Embryonic facial prominence (tissue), 1 donor: ENCODE measurements around the gene CLK2.
"Not testable (repeated sequence)": the region's sequence is repeated elsewhere in the genome, so short reads cannot be mapped to it uniquely, and the experiment has no call there.

Experiments
- DNase-seq: peaks from one replicate; pipeline ENCODE4 v3.0.0-alpha.2; 2016; ENCODE audit errors: extremely low spot score

The CLK2 gene

GRCh38 chr1:155267373-155267772 lies 5.9 kb downstream of the CLK2 start:
- no peak for DNase-seq

GRCh38 chr1:155266553-155266952 lies 6.8 kb downstream of the CLK2 start:
- DNase-seq = no peak

DNA sequence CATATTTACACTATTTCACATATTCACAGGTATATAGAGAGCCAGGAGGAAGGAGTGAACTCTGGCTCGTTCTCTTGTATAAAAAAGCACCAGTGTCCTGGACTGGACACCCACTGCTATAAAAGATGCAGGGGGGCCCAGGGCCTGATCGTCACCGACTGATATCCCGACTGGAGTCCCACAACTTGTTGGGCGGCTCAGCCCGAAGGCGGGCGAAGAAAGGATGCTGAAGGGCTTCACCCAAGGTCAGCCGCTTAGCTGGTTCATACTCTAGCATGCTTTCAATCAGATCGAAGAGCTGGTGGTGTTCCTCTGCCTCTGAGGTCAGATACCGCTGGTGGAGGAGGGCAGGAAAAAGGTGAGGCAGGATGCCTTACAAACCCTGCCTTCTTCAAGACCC lies 10.2 kb downstream of the CLK2 start:
- no peak for DNase-seq

DNA sequence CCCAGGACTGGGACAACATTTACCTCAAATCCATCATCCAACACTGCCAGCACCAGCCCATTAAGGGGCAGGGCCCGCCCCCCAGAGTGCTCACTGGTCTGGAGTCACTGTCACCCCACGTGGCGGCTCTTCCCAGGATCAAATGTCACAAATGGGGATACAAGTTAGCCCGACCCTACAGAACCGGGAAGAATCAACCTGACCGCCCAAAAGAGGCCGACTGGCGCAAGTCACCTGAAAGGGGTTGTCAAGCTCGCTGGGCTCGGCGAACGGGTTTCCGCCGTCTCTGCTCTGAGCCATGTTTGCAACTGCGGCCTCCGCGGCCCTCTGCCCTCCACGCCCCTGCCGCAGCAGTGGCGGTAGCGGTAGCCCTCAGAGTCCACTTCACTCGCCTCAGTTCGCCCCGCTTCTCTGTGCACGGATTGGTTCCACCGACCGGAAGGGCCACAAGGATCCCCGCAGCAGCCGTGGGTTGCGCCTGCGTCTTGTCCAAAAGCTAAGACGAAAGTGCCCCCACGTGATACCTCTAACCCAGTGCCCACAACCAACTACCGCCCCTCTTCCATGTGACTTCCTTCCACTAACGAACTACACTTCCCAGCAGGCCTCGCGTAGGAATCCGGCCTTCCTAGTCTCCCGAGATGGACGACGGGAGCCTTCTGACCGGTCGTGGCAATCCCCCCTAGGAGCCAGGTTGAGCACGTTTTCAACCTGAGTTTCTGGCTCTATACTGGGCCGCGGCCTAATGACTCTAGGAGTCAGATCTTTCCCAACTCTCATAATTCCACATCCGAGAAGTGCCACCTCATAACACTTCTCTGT lies 11.2 kb downstream of the CLK2 start, which contains the start of gene SCAMP3:
SCAMP3 (minus strand) TSS at position 509 of the 822 bp plus-strand sequence; CDS start at position 300, 209 bp downstream.
- peak; percentile 93 for DNase-seq

- no peak for DNase-seq
These were observed 11.8 kb downstream of the CLK2 start for GRCh38 chr1:155261493-155261851.

DNA sequence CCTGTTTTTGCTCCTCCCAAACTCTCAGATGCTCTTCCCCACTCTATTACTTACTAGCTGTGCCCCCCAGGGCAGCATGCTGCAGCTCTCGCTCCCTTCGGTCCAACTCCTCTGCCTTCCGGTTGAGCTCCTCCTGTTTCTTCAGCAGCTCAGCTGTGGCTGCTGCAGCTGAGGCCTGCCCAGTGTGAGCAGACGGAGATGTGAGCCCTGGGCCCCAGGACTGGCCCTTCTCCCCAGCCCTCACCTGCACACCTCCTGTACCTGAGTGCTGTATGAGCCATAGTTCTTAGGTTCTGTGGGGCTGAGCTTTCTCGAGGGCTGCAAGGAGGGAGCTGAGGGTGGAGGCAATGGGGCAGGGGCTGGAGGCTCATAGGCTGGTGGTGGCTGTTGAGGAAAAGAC lies 13.0 kb downstream of the CLK2 start:
- no peak for DNase-seq

DNA sequence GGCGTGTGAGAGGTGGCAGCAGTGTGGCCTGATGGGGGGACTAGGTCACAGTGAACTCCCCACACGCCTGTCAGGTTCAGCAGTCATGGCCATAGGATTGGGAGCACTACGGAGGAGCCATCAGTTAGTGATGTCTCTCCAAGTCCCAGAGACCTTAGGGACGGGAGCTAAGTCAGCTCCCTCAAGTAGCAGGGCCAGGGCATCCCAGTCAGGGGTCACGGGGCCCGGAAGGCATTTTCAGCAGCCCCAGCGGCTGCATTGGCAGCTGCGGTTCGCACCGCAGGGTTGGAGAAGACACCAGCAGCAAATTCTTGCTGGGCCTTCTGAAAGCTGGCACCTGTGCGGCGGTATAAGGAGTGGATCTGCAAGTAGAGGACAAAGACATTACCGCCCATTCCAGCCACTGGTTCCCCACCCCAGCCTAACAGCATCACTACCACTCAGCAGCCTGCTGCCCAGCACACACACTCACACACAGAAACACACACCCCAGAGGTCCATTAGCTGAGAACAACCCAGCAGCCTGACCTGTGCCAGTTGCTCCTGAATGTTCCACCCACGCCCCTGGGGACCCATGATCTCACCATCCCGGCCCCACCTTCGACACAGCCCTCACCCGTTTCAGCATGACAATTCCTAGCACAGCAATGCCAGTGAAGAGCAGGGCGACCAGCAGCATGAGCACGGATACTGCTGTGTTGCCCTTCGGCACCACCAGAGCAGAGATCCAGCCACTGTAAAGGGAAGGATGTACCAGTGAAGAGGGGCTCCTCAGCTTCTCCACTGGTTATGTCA lies 17.0 kb downstream of the CLK2 start:
- DNase-seq = no peak

DNA sequence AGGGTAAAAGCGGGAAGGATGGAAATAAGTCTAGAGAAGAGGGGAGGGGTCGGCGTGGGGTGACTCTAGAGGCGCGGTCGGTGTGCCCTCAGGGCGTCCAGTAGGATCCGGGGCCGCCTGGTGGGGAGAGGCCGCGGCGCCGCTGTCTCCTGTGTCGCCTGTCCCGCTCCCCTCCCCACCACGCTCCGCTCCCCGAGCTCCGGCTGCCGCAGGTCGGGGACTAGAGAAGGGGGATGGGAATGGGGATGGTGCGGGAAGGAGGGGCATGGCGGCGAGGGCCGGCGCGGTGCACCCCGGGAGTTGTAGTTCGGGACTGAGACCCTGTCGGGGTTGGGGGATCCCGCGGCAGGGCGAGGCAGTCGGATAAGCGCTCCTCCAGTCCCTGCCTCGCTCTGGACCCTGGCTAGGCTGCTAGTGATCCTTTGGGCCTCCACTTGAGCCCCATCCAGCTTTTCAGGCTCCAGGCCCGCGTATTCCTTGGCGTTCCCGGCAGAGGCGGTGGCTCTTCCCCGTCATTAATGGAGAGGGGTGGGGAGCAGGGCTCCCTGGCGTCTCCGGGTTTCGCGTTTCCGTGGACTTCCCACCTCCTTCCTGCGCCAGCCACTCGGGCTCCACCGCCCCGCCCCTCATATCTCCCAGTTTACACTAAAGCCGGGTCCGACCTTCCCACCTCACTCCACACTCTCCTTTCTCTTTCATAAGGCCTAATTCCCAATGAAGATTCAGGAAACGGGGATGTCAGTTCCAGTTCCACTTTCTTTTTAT lies 17.9 kb downstream of the CLK2 start, which contains the start of gene ENTREP3:
ENTREP3 (minus strand) TSS at position 241 of the 765 bp plus-strand sequence. CDS start 606 bp downstream, outside the sequence.
- peak; percentile 73 for DNase-seq

GRCh38 chr1:155254714-155255242 lies 18.5 kb downstream of the CLK2 start:
- no peak for DNase-seq

DNA sequence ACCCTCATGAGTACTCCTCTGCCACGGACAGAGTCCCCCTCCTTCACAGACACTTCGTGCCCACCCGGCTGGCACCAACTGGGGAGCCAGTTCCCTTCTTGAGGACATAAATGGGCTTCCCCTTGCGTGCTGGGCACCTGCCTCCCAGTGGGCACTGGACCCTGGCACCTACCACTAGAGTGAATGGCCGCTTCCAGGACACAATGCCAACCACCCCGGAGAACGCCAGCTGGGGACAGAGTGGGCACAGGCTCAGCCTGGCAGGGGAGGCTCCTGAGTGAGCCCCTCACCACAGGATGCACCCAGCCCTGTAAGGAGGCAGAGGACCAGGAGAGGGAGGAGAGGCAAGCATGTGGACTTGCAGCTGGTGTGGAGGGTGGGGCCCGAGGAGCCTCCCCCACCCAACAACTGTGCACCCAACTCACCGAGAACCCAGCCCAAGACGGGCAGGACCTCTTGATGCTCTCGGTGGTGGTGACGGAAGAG lies 19.0 kb downstream of the CLK2 start:
- no peak for DNase-seq

DNA sequence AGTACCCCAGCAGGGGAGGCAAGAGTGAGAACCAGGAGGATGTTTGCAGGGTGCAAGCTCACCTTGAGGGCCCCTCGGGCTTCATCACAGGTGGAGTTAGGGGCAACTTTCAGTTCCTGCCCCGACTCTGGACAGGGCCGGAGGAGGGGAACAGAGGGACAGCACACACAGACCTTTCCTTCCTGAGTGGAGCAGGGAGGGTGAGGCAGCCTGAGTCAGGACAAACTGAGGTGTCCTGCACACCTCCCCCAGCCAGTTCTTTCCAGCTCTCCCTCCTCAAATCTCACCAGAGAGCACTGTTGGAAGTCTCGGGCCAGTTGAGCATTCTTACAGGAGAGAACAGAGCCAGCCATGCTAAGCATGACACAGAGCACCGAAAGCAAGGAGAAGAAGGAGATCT lies 19.5 kb downstream of the CLK2 start:
- DNase-seq = no peak

GRCh38 chr1:155253208-155253607 lies 20.1 kb downstream of the CLK2 start:
- DNase-seq = no peak

DNA sequence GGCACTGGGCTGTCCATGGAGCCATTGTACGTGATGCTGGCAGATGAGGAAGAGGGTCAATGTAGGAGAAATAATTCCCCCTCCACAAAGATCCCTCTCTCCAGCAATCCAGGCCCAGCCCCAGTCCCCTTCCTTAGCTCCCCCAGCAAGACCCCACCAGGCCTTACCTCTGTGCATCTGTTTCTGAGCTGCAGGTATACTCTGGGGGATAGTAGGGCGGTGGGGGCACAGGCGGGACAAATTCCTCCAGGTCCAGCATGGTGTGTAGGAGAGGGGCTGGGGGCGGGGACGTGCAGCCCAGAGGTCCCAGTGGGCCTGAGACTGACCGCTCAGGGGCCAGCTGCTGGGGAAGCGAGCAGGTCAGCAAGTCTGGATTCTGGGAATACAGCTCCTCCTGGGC lies 21.7 kb downstream of the CLK2 start:
- DNase-seq = no peak

DNA sequence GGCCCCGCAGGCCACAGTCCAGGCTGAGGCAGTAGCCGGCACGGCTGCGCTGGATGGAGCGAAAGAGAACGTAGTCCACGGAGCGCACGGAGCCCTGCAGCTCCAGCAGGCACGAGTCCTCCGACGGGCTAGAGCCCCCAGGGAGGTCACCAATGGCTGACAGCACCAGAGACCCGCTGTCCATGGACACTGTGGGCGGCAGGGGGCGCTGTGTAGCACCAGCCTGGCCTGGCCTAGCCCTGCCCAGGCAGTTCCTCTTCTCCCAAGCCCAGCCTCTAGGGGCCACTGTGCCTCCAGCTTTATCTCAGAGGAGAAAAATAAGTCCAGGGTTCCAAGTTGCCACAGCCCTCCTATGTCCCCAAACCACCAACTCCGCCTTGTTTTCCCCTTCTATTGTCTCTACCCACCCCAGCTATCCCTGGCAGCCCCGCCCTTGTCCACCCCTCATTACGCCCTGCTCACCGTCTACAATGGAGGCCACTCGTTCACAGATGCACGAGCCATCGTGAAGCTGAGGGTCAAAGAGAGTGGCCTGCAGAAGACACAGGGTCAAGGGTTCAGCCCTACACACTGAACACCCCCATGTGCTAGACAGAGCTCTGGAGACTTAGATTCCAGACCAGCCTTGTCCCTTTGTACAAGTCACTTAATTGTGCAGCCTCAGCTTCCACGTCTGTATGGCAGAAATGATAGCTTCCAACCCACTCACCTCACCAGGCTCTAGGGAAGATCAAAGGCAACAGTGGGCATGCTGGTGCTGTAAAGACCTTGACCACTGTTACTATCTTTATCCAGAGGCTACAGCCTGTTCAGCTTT lies 22.5 kb downstream of the CLK2 start:
- peak; percentile 82 for DNase-seq

- no peak for DNase-seq
These were observed 23.1 kb downstream of the CLK2 start for GRCh38 chr1:155250246-155250632.

- no peak for DNase-seq
These were observed 25.4 kb downstream of the CLK2 start for GRCh38 chr1:155247667-155248553.

DNA sequence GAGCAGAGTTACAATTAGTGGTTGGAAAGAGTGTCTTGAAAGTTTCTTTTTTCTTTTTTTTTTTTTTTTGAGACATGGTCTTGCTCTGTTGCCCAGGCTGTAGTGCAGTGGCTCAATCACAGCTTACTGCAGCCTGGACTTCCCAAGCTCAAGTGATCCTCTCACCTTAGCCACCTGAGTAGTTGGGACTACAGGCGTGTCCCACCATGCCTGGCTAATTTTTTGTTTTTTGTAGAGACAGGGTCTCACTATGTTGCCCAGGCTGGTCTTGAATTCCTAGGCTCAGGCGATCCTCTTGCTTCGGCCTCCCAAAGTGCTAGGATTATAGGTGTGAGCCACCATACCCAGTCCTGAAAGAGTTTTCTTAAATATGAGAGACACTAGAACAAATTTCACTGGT lies 26.5 kb downstream of the CLK2 start:
- not testable (repeated sequence) for DNase-seq

GRCh38 chr1:155245163-155245524 lies 28.2 kb downstream of the CLK2 start:
- DNase-seq = no peak

DNA sequence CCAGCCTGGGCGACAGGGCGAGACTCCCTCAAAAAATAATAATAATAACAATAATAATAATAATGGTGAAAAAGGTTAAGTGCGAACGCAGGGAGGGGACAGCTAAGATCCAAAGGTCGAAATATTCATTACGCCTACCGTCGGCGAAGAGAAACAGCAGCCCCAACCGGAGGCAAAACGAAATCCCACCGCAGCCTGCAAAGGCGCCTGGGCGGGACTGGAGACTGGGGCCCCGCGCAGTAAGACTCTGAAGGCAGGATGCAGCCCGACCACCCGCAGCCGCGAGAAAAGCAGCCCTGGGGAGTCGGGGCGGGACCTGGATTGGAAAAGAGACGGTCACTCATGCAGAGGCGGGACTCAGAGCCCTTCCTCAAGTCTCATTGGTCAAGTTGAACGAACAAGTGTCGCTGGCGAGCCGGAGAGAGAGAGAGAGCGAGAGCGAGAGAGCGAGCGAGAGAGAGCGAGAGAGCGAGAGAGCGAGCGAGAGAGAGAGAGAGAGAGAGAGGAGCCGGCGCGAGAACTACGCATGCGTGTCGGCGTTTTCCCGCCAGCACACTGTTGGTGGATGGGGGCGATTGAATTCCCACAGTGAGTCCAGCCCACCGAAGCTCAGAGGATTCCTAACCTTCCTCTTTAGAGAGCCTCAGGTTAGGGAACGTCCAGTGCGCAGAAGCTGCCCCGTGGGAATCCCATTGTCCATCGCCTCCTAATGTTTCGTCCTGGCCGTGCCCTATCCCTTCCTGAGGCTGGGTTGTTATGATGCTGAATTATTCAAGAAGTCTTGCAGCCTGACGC lies 28.7 kb downstream of the CLK2 start:
- DNase-seq = peak; percentile 97
